ENCODE measurements around the gene EHBP1.

The EHBP1 gene

DNA sequence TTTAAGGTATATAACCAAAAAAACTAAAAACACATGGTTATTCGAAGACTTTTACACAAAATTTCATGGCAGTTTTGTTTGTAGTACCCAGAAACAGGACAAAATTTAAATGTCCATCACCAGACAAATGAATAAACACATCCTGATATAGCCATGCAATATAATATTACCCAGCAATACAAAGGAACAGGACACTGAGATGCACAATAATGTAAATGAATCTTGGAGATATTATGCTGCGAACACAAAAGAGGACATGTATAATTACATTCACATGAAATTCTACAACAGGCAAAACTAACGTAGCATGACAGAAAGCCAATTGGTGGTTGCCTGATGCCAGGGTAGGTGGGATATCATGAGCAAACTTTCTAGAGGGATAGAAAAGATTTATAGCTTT, 252.7 kb downstream of the EHBP1 start:
- no peaks in the 10 kb centered on the region for H3K79me1 ChIP-seq (replicated peaks; ENCODE audit: low read length, poor library complexity, severe bottlenecking)
- H2BK12ac ChIP-seq (ENCODE audit: low read length in 2 of 2), result no peak overlapping the region
- H3K23ac ChIP-seq (ENCODE audit: low read length in 2 of 2), result no peak overlapping the region
- H4K8ac ChIP-seq (ENCODE audit: low read length), result no peak overlapping the region
- H2AK5ac ChIP-seq (ENCODE audit: low read length, severe bottlenecking), result no peak overlapping the region
- no peak overlapping the region for H3K14ac ChIP-seq (ENCODE audit: low read length in 2 of 2)
- no peak overlapping the region for H4K91ac ChIP-seq (ENCODE audit: low read length)
- H3K27ac ChIP-seq (ENCODE audit: low read length, poor library complexity, severe bottlenecking), result no peak overlapping the region
- no peak overlapping the region for H2BK120ac ChIP-seq (ENCODE audit: low read depth, low read length)
- 100% methylated on average over 1 of the region's 3 CpGs for WGBS
- peaks cover 3 to 84% of the 10 kb centered on the region in 2 experiments for H3K36me3 ChIP-seq (ENCODE audit: control insufficient read depth in 1 of 2, insufficient read depth in 2 of 2, low read depth in 1 of 2, low read length in 2 of 2)
- no peaks in the 10 kb centered on the region for H3K4me1 ChIP-seq (ENCODE audit: control insufficient read depth, insufficient read depth, low read depth, low read length)
- no peak overlapping the region for H2BK15ac ChIP-seq (ENCODE audit: low read depth, poor library complexity, severe bottlenecking)
- H3K4me2 ChIP-seq (ENCODE audit: low read length, poor library complexity, severe bottlenecking), result no peak overlapping the region
- no peak overlapping the region for H2BK5ac ChIP-seq (ENCODE audit: low read depth, low read length, poor library complexity, severe bottlenecking)
- no peak overlapping the region for H3K4me3 ChIP-seq (ENCODE audit: insufficient read depth in 1 of 2, low read depth in 1 of 2, low read length in 2 of 2)
- H3K4ac ChIP-seq (ENCODE audit: low read depth in 1 of 2, low read length in 2 of 2), result no peak overlapping the region
- no peak overlapping the region for H2AFZ ChIP-seq (ENCODE audit: low read depth, low read length)
- H3K9me3 ChIP-seq (ENCODE audit: control insufficient read depth, low read length), result no peaks in the 10 kb centered on the region
- no peaks in the 10 kb centered on the region for H3K27me3 ChIP-seq (ENCODE audit: control insufficient read depth in 1 of 2, insufficient read depth in 1 of 2, low read length in 2 of 2)
- no peak for DNase-seq
- no peak overlapping the region for H3K18ac ChIP-seq (ENCODE audit: low read depth in 1 of 2, low read length in 2 of 2)
- no peak overlapping the region for H3K9ac ChIP-seq (ENCODE audit: low read length)

DNA sequence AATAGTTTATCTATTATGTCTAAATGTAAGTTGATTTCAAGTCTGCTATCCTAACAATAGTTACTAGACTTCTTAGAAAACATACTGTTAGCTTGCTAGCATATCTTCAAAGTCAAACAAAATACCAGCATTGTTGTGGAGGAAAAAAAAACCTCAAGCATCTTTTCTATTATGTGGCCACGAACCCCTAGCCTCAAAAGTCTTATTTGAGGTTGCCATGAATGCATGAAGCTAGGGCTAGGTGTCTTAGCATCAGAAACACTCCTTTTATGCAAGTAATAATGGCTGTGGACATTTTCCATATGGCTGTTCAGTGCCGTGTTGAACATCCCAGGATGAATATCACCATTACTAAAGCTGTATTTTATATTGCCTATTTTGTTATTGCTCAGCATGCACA, 258.5 kb downstream of the EHBP1 start:
- Histone ChIP-seq H4K91ac (ENCODE audit: low read length) (no peak overlapping the region), H3K9ac (ENCODE audit: low read length) (no peak overlapping the region), H3K4me2 (ENCODE audit: low read length, poor library complexity, severe bottlenecking) (no peak overlapping the region), H3K4me3 (ENCODE audit: insufficient read depth in 1 of 2, low read depth in 1 of 2, low read length in 2 of 2) (no peak overlapping the region), H3K9me3 (ENCODE audit: control insufficient read depth, low read length) (no peaks in the 10 kb centered on the region), H4K8ac (ENCODE audit: low read length) (no peak overlapping the region), H2BK5ac (ENCODE audit: low read depth, low read length, poor library complexity, severe bottlenecking) (no peak overlapping the region), H2AK5ac (ENCODE audit: low read length, severe bottlenecking) (no peak overlapping the region), H3K4ac (ENCODE audit: low read depth in 1 of 2, low read length in 2 of 2) (no peak overlapping the region), H2BK15ac (ENCODE audit: low read depth, poor library complexity, severe bottlenecking) (no peak overlapping the region), H2AFZ (ENCODE audit: low read depth, low read length) (no peak overlapping the region), H3K27ac (ENCODE audit: low read length, poor library complexity, severe bottlenecking) (no peak overlapping the region), H3K14ac (ENCODE audit: low read length in 2 of 2) (no peak overlapping the region), H3K23ac (ENCODE audit: low read length in 2 of 2) (no peak overlapping the region), H3K36me3 (ENCODE audit: control insufficient read depth in 1 of 2, insufficient read depth in 2 of 2, low read depth in 1 of 2, low read length in 2 of 2) (peaks cover 5 to 93% of the 10 kb centered on the region in 2 experiments), H2BK120ac (ENCODE audit: low read depth, low read length) (no peak overlapping the region), H3K79me1 (replicated peaks; ENCODE audit: low read length, poor library complexity, severe bottlenecking) (peaks cover 2% of the 10 kb centered on the region), H3K27me3 (ENCODE audit: control insufficient read depth in 1 of 2, insufficient read depth in 1 of 2, low read length in 2 of 2) (no peaks in the 10 kb centered on the region), H3K18ac (ENCODE audit: low read depth in 1 of 2, low read length in 2 of 2) (no peak overlapping the region), H3K4me1 (ENCODE audit: control insufficient read depth, insufficient read depth, low read depth, low read length) (no peaks in the 10 kb centered on the region), H2BK12ac (ENCODE audit: low read length in 2 of 2) (no peak overlapping the region)
- no peak for DNase-seq
- WGBS, result no CpG with 5 or more reads among the region's 2 CpGs

DNA sequence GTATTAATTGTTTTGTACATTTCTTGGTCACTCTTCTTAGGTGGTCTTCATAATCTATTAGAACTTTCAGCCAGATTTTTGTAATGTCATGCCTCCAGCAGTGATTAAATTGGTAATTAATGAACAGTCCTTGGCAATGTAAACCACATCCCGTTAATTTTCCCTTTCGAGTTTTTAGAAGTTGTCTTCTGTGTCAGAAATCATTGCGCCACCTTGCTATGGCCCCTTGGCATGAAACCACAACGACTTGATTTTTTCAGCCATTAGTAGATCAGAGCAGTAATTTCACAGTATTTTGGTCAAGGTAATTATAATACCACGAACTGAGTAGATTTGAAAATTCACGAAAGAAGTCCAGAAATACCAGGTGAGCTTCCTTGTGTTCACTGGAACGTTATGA, 259.2 kb downstream of the EHBP1 start:
- no peaks in the 10 kb centered on the region for H3K27me3 ChIP-seq (ENCODE audit: control insufficient read depth in 1 of 2, insufficient read depth in 1 of 2, low read length in 2 of 2)
- no peak overlapping the region for H2BK15ac ChIP-seq (ENCODE audit: low read depth, poor library complexity, severe bottlenecking)
- H3K18ac ChIP-seq (ENCODE audit: low read depth in 1 of 2, low read length in 2 of 2), result no peak overlapping the region
- H3K4me3 ChIP-seq (ENCODE audit: insufficient read depth in 1 of 2, low read depth in 1 of 2, low read length in 2 of 2), result no peak overlapping the region
- H3K4ac ChIP-seq (ENCODE audit: low read depth in 1 of 2, low read length in 2 of 2), result no peak overlapping the region
- H4K8ac ChIP-seq (ENCODE audit: low read length), result no peak overlapping the region
- H3K79me1 ChIP-seq (replicated peaks; ENCODE audit: low read length, poor library complexity, severe bottlenecking), result peaks cover 2% of the 10 kb centered on the region
- H2AFZ ChIP-seq (ENCODE audit: low read depth, low read length), result no peak overlapping the region
- H2AK5ac ChIP-seq (ENCODE audit: low read length, severe bottlenecking), result no peak overlapping the region
- H3K36me3 ChIP-seq (ENCODE audit: control insufficient read depth in 1 of 2, insufficient read depth in 2 of 2, low read depth in 1 of 2, low read length in 2 of 2), result peaks cover 5 to 91% of the 10 kb centered on the region in 2 experiments
- H2BK12ac ChIP-seq (ENCODE audit: low read length in 2 of 2), result no peak overlapping the region
- no peak overlapping the region for H2BK120ac ChIP-seq (ENCODE audit: low read depth, low read length)
- no peak overlapping the region for H4K91ac ChIP-seq (ENCODE audit: low read length)
- H3K27ac ChIP-seq (ENCODE audit: low read length, poor library complexity, severe bottlenecking), result no peak overlapping the region
- 96% methylated on average over 7 of the region's 7 CpGs for WGBS
- H3K4me1 ChIP-seq (ENCODE audit: control insufficient read depth, insufficient read depth, low read depth, low read length), result no peaks in the 10 kb centered on the region
- no peak overlapping the region for H3K14ac ChIP-seq (ENCODE audit: low read length in 2 of 2)
- no peak overlapping the region for H3K9ac ChIP-seq (ENCODE audit: low read length)
- no peaks in the 10 kb centered on the region for H3K9me3 ChIP-seq (ENCODE audit: control insufficient read depth, low read length)
- H3K4me2 ChIP-seq (ENCODE audit: low read length, poor library complexity, severe bottlenecking), result no peak overlapping the region
- no peak overlapping the region for H2BK5ac ChIP-seq (ENCODE audit: low read depth, low read length, poor library complexity, severe bottlenecking)
- no peak for DNase-seq
- no peak overlapping the region for H3K23ac ChIP-seq (ENCODE audit: low read length in 2 of 2)

DNA sequence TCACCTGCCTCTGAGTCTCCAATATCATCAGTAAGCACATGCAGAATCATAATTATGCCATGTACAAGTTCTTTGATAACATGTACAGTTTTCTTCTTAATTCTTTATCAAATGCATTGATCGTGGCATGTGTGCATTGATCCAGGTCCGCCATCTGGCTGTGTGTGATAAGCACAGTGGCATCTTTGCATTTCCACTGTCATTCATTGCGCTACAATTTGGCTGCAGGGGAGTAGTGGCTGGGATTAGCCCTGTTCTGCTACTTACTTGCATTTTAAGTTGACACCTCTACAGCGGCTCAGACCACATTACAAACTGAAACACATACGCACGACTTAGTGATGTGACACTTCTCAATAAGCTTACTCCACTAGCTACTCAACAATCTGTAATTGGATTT, 261.5 kb downstream of the EHBP1 start:
- no peak overlapping the region for H2BK5ac ChIP-seq (ENCODE audit: low read depth, low read length, poor library complexity, severe bottlenecking)
- DNase-seq, result no peak
- H3K9ac ChIP-seq (ENCODE audit: low read length), result no peak overlapping the region
- H3K9me3 ChIP-seq (ENCODE audit: control insufficient read depth, low read length), result no peaks in the 10 kb centered on the region
- H3K27ac ChIP-seq (ENCODE audit: low read length, poor library complexity, severe bottlenecking), result no peak overlapping the region
- H3K4me2 ChIP-seq (ENCODE audit: low read length, poor library complexity, severe bottlenecking), result no peak overlapping the region
- H3K14ac ChIP-seq (ENCODE audit: low read length in 2 of 2), result no peak overlapping the region
- no peak overlapping the region for H4K8ac ChIP-seq (ENCODE audit: low read length)
- H3K27me3 ChIP-seq (ENCODE audit: control insufficient read depth in 1 of 2, insufficient read depth in 1 of 2, low read length in 2 of 2), result no peaks in the 10 kb centered on the region
- 100% methylated on average over 4 of the region's 6 CpGs for WGBS
- H3K79me1 ChIP-seq (replicated peaks; ENCODE audit: low read length, poor library complexity, severe bottlenecking), result peaks cover 2% of the 10 kb centered on the region
- no peak overlapping the region for H4K91ac ChIP-seq (ENCODE audit: low read length)
- H3K36me3 ChIP-seq (ENCODE audit: control insufficient read depth in 1 of 2, insufficient read depth in 2 of 2, low read depth in 1 of 2, low read length in 2 of 2), result peaks cover 2 to 91% of the 10 kb centered on the region in 2 experiments
- H3K18ac ChIP-seq (ENCODE audit: low read depth in 1 of 2, low read length in 2 of 2), result no peak overlapping the region
- H3K23ac ChIP-seq (ENCODE audit: low read length in 2 of 2), result no peak overlapping the region
- no peak overlapping the region for H2AFZ ChIP-seq (ENCODE audit: low read depth, low read length)
- no peak overlapping the region for H2AK5ac ChIP-seq (ENCODE audit: low read length, severe bottlenecking)
- no peak overlapping the region for H3K4me3 ChIP-seq (ENCODE audit: insufficient read depth in 1 of 2, low read depth in 1 of 2, low read length in 2 of 2)
- no peaks in the 10 kb centered on the region for H3K4me1 ChIP-seq (ENCODE audit: control insufficient read depth, insufficient read depth, low read depth, low read length)
- H2BK120ac ChIP-seq (ENCODE audit: low read depth, low read length), result no peak overlapping the region
- H2BK12ac ChIP-seq (ENCODE audit: low read length in 2 of 2), result no peak overlapping the region
- no peak overlapping the region for H2BK15ac ChIP-seq (ENCODE audit: low read depth, poor library complexity, severe bottlenecking)
- no peak overlapping the region for H3K4ac ChIP-seq (ENCODE audit: low read depth in 1 of 2, low read length in 2 of 2)
